ENCODE results near the gene ZNF813. TPM values are rescaled to one million over a fixed set of nuclear protein-coding genes. Genes with fewer than 3 reads are reported as not detected.

The ZNF813 gene
- total and polyA plus RNA-seq, 9 of the 15 experiments (the other 6 are each of a cell fraction or from before 2014, with no cell fraction given), result 1.3 to 8.0 (median 5.3) TPM

DNA sequence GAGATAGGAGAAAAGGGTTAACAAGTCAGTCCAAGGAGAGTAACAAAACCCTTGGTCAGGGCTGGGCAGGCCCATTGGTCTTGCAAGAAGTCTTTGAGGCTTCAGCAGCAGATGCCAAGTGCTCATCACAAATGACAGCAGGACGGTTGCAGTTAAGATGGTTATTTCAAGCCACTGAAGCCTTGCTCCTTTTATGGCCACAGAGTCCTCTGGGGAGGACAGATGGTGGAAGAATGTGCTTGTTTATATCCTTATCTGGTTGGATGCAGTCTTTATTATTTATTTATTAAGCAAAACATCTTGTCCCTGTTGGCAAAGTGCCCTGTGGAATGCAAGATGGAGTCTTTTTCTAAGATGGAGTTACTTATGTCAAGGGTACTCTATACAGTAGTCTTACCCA, 51.2 kb downstream of the ZNF813 start:
- Histone ChIP-seq H3K4me3 (no peak overlapping the region), H4K20me1 (replicated peaks; ENCODE audit: control insufficient read depth, insufficient read depth, low read length) (no peaks in the 10 kb centered on the region), H3K36me3 (ENCODE audit: control insufficient read depth, insufficient read depth, low read length) (no peaks in the 10 kb centered on the region), H3K79me2 (ENCODE audit: control insufficient read depth, insufficient read depth, low read length) (no peaks in the 10 kb centered on the region), H3K9me1 (ENCODE audit: control insufficient read depth, insufficient read depth, low read length) (no peaks in the 10 kb centered on the region), H3K4me2 (ENCODE audit: insufficient read depth, low read length) (no peak overlapping the region), H3K27me3 (ENCODE audit: control insufficient read depth in 2 of 2, insufficient read depth in 2 of 2, low read length in 2 of 2) (peaks cover 0 to 5% of the 10 kb centered on the region in 2 experiments; a peak in 1 of 5 replicates), H3K9ac (ENCODE audit: insufficient read depth in 1 of 2, low read depth in 2 of 2, low read length in 2 of 2) (no peak overlapping the region), H3K9me3 (replicated peaks; ENCODE audit: control insufficient read depth, insufficient read depth, low read depth, low read length) (peaks cover 12% of the 10 kb centered on the region), H2AFZ (ENCODE audit: low read depth, low read length) (no peak overlapping the region), H3K4me1 (replicated peaks in 1 of 2; ENCODE audit: control insufficient read depth in 2 of 2, insufficient read depth in 2 of 2, low read length in 2 of 2) (peaks cover 6 to 9% of the 10 kb centered on the region in 2 experiments; a peak in 2 of 5 replicates), H3K27ac (ENCODE audit: extremely low read depth, low read depth, low read length) (no peak overlapping the region)
- no peak for ATAC-seq
- no peak for FAIRE-seq
- ChIA-PET CTCF (ENCODE audit: low intra/inter-chr PET ratio) (no interaction called here), POLR2A (no interaction called here)
- in situ Hi-C loops (cut with MboI), result no loop called here
- no TSS peak for BruUV-seq (replicated peaks)
- 0% methylated on average over 1 of the region's 1 CpG for WGBS (ENCODE audit: insufficient coverage, low coverage, missing lambda C conversion rate)
- intact Hi-C loops (cut with micrococcal nuclease), result loop anchor here (10.0 kb wide), 1 partner anchor 226 kb away; no protein-coding TSS in a partner anchor
- DNase-seq (ENCODE audit: extremely low read depth in 1 of 4, low spot score in 3 of 4), result no peak
- no peak for TF ChIP-seq ZBTB8A (IDR thresholded peaks at IDR 0.05; ENCODE audit: partially characterized antibody)
- 0 out of 2 replicates have a peak, but pooled peaks have one; percentile 37 for TF ChIP-seq GTF2A2 (tag; IDR thresholded peaks at IDR 0.05)

DNA sequence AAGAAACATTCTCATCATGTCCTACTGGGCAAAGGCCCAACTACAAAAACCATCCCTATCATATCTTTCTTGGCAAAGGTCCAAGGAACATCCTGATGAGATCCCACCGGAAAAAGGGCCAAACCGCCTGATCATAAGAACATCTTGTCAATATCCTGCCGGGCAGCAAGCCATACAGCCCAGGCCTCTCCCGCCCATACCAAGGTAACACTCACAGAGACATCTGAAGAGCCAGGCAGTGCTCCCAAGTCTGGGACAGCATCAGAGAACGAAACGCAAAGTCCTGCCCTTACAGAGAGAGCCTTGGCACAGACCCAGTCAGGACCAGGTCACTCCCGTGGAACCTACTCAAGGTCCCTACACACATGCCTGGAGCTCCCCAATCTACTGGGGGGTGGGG, 51.9 kb downstream of the ZNF813 start:
- Histone ChIP-seq H3K27me3 (ENCODE audit: control insufficient read depth in 2 of 2, insufficient read depth in 2 of 2, low read length in 2 of 2) (peaks cover 0 to 5% of the 10 kb centered on the region in 2 experiments; a peak in 1 of 5 replicates), H3K4me3 (no peak overlapping the region), H3K9ac (ENCODE audit: insufficient read depth in 1 of 2, low read depth in 2 of 2, low read length in 2 of 2) (no peak overlapping the region), H3K27ac (ENCODE audit: extremely low read depth, low read depth, low read length) (no peak overlapping the region), H3K9me1 (ENCODE audit: control insufficient read depth, insufficient read depth, low read length) (no peaks in the 10 kb centered on the region), H2AFZ (ENCODE audit: low read depth, low read length) (no peak overlapping the region), H3K4me2 (ENCODE audit: insufficient read depth, low read length) (no peak overlapping the region), H3K9me3 (replicated peaks; ENCODE audit: control insufficient read depth, insufficient read depth, low read depth, low read length) (peaks cover 12% of the 10 kb centered on the region), H3K79me2 (ENCODE audit: control insufficient read depth, insufficient read depth, low read length) (no peaks in the 10 kb centered on the region), H3K36me3 (ENCODE audit: control insufficient read depth, insufficient read depth, low read length) (no peaks in the 10 kb centered on the region), H4K20me1 (replicated peaks; ENCODE audit: control insufficient read depth, insufficient read depth, low read length) (no peaks in the 10 kb centered on the region), H3K4me1 (replicated peaks in 1 of 2; ENCODE audit: control insufficient read depth in 2 of 2, insufficient read depth in 2 of 2, low read length in 2 of 2) (peaks cover 6 to 9% of the 10 kb centered on the region in 2 experiments; a peak in 2 of 5 replicates)
- intact Hi-C loops (cut with micrococcal nuclease) (loop anchor here (10.0 kb wide), 1 partner anchor 225 kb away; no protein-coding TSS in a partner anchor), in situ Hi-C loops (cut with MboI) (no loop called here)
- ChIA-PET CTCF (ENCODE audit: low intra/inter-chr PET ratio) (no interaction called here), POLR2A (no interaction called here)
- TF ChIP-seq NFIC (IDR thresholded peaks at IDR 0.05), result peak; percentile 69
- no peak for TF ChIP-seq PTBP1 (IDR thresholded peaks at IDR 0.05; ENCODE audit: low read depth, low read length)
- WGBS (ENCODE audit: insufficient coverage, low coverage, missing lambda C conversion rate), result 12% methylated on average over 6 of the region's 7 CpGs
- BruUV-seq (replicated peaks), result no TSS peak
- FAIRE-seq (no peak), DNase-seq (ENCODE audit: extremely low read depth in 1 of 4, low spot score in 3 of 4) (no peak), ATAC-seq (no peak)

Data from K562 (cell line).